SH-SY5Y (cell line): ENCODE results near the gene LYSMD1.

ENCODE experiments used
- GATA2 ChIP-seq: IDR thresholded peaks from 2 replicates; pipeline ENCODE4 v1.6.1; 2011; ENCODE audit warnings: mild to moderate bottlenecking, low read depth, low read length
- GATA3 ChIP-seq: IDR thresholded peaks from 2 replicates; pipeline ENCODE4 v1.6.1; 2011; ENCODE audit warnings: low read depth, mild to moderate bottlenecking, low read length, moderate library complexity

GRCh38 chr1:151132335-151133017, 33.2 kb downstream of the LYSMD1 start:
- TF ChIP-seq GATA3 (no peak), GATA2 (no peak)
